GM10266 (cell line): Measurements from ENCODE around the gene ZSCAN9.
A peak's percentile ranks its signal among the peaks of the same experiment; 100 is the strongest.

Experiments used
- DNase-seq: peaks from one replicate; pipeline ENCODE4 v3.0.0; 2012; ENCODE audit errors: extremely low spot score
- CTCF ChIP-seq: IDR thresholded peaks from 2 replicates; pipeline ENCODE4 v1.5.1; 2012; ENCODE audit warnings: mild to moderate bottlenecking, low read depth; ENCODE audit not compliant: control insufficient read depth, insufficient read depth; ENCODE audit errors: missing control alignments

The ZSCAN9 gene

GRCh38 chr6:28252009-28252975 is 27.2 kb downstream of the ZSCAN9 start, which contains the start of gene ZKSCAN4:
ZKSCAN4 (minus strand) TSS chr6:28252269; CDS start chr6:28251980, 289 bp downstream.
- no peak for TF ChIP-seq CTCF

GRCh38 chr6:28254121-28254519 is 29.0 kb downstream of the ZSCAN9 start:
- no peak for TF ChIP-seq CTCF
- DNase-seq, result no peak

More at GRCh38 chr6:28252009-28252975, 27.2 kb downstream of the ZSCAN9 start, which contains the start of gene ZKSCAN4:
- DNase-seq, result peak; percentile 80

GRCh38 chr6:28257042-28257441 is 32.0 kb downstream of the ZSCAN9 start:
- no peak for DNase-seq
- no peak for TF ChIP-seq CTCF

GRCh38 chr6:28258877-28259777 is 34.1 kb downstream of the ZSCAN9 start, which contains the start of gene NKAPL:
NKAPL (plus strand) TSS chr6:28259297; CDS start chr6:28259372, 75 bp downstream.
- DNase-seq, result no peak
- TF ChIP-seq CTCF, result no peak

- DNase-seq, result no peak
- no peak for TF ChIP-seq CTCF
Measured at GRCh38 chr6:28263922-28264321, 38.8 kb downstream of the ZSCAN9 start.

- DNase-seq, result no peak
Measured at GRCh38 chr6:28264834-28265401, 39.8 kb downstream of the ZSCAN9 start.

More at GRCh38 chr6:28264834-28265401, 39.8 kb downstream of the ZSCAN9 start:
- TF ChIP-seq CTCF, result no peak
